CD4-positive, alpha-beta T cell (primary cell): Measurements from ENCODE around the gene STIM2. TPM values are rescaled to one million over a fixed set of nuclear protein-coding genes. Genes with fewer than 3 reads are reported as not detected.

Experiments
- ATAC-seq: fragments of 200-7000 bp; cut with Tn5 transposase; one replicate; pipeline ENCODE4 v1.10.0; 2022; ENCODE audit warnings: mild to moderate bottlenecking; ENCODE audit not compliant: poor library complexity
- CTCF ChIA-PET: fragments of 350-600 bp; sonication (Branson Sonifier 250); formaldehyde crosslinking; loops from one replicate; lab custom pipeline; 2021; ENCODE audit warnings: antibody characterized with exemption, inconsistent platforms; lab: Charles Lee
- POLR2A ChIA-PET: fragments of 350-600 bp; sonication (Branson Sonifier 250); formaldehyde crosslinking; loops from one replicate; lab custom pipeline; 2021; ENCODE audit warnings: antibody characterized with exemption, inconsistent platforms; lab: Charles Lee
- DNase-seq, 14 experiments: peaks; one replicate each; pipeline ENCODE4 v3.0.0-alpha.2; 2013 to 2020; ENCODE audit warnings: mixed read lengths in 2 of 14
- H3K27ac ChIP-seq, 2 donors: one replicate each; pipeline versions ENCODE4 v1.5.1 to v1.7.0; 2013; ENCODE audit warnings: low read length in 2 of 2, low read depth in 1 of 2, mild to moderate bottlenecking in 1 of 2
- H3K27me3 ChIP-seq, 2 experiments: 1 replicate in 1 of 2; 2 replicates in 1 of 2; pipeline versions ENCODE4 v1.6.1 to v1.7.0; 2013; ENCODE audit warnings: low read length in 2 of 2, control low read depth in 1 of 2, mild to moderate bottlenecking in 1 of 2, moderate library complexity in 1 of 2; ENCODE audit not compliant: insufficient read depth in 2 of 2, control insufficient read depth in 1 of 2
- H3K36me3 ChIP-seq: one replicate; pipeline ENCODE4 v1.6.1; 2013; ENCODE audit warnings: low read length, control low read depth; ENCODE audit not compliant: insufficient read depth
- H3K4me1 ChIP-seq: one replicate; pipeline ENCODE4 v1.6.1; 2013; ENCODE audit warnings: low read length, control low read depth; ENCODE audit not compliant: insufficient read depth
- H3K4me3 ChIP-seq: one replicate; pipeline ENCODE4 v1.5.1; 2013; ENCODE audit warnings: mild to moderate bottlenecking, low read length, moderate library complexity
- H3K9me3 ChIP-seq, 2 experiments: 1 replicate in 1 of 2; 2 replicates in 1 of 2; pipeline versions ENCODE4 v1.6.1 to v1.7.0; 2013; ENCODE audit warnings: low read length in 2 of 2, mild to moderate bottlenecking in 2 of 2, control low read depth in 1 of 2, moderate library complexity in 1 of 2; ENCODE audit not compliant: control insufficient read depth in 1 of 2, insufficient read depth in 1 of 2
- H3K27ac Mint-ChIP-seq: one replicate; pipeline ENCODE4 v1.8.0; 2020; ENCODE audit warnings: mixed read lengths
- H3K27me3 Mint-ChIP-seq: one replicate; pipeline ENCODE4 v1.8.0; 2021; ENCODE audit warnings: mixed read lengths
- H3K36me3 Mint-ChIP-seq: one replicate; pipeline ENCODE4 v1.8.0; 2021; ENCODE audit warnings: low read depth, mixed read lengths
- H3K4me1 Mint-ChIP-seq: one replicate; pipeline ENCODE4 v1.8.0; 2021; ENCODE audit warnings: low read depth, mixed read lengths
- H3K4me3 Mint-ChIP-seq: one replicate; pipeline ENCODE4 v1.8.0; 2020; ENCODE audit warnings: mild to moderate bottlenecking, mixed read lengths
- H3K9me3 Mint-ChIP-seq: one replicate; pipeline ENCODE4 v1.8.0; 2020; ENCODE audit warnings: mixed read lengths
- intact Hi-C, 2 experiments: fragments of 100-400 bp; cut with DNase I in 1 of 2; cut with micrococcal nuclease in 1 of 2; formaldehyde crosslinking; loops; one replicate each; pipeline versions ENCODE4 v1.15.1 to v1.9.0; 2023 to 2025; cut with DNase I, micrococcal nuclease
- total RNA-seq, 174 experiments: library from RNA in 2 of 174; stranded (reverse) in 2 of 174; gene quantifications; one replicate each; pipeline ENCODE4 v1.2.3 and lab custom pipeline; 2021 to 2026
- TF ChIP-seq, protein P1 (sequence below): fragments of 200-600 bp; IDR thresholded peaks from one replicate; pipeline ENCODE4 v1.8.0; 2022; ENCODE audit warnings: antibody characterized with exemption, mild to moderate bottlenecking

STIM2 gene
- total RNA-seq, 2 experiments from 2014 or later = 53.7 to 54.9 TPM

DNA sequence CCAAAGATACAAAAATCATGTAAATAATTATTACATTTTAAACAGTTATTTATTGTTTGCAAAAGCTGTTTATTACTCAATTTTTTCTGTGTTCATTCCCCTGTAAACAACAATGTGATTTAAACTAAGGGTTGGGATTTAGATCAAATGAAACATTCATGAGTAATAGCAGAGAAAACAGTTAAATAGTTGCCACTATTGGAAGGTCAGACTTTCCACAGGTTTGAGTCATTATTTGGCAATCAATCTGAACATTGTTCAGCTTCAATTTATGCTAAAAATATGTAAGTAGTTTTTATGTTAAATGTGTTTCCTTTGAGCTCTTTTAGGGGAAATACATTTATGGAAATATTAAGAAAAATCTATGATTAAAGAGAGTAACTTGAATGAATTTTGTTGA lies 144.9 kb downstream of the STIM2 start:
- Histone ChIP-seq H3K36me3 (peaks cover 27% of the 10 kb centered on the region), H3K9me3 (no peaks in the 10 kb centered on the region), H3K27me3 (no peaks in the 10 kb centered on the region), H3K27ac (no peak overlapping the region), H3K4me3 (no peak overlapping the region), H3K4me1 (peaks cover 15% of the 10 kb centered on the region)
- H3K27me3 Mint-ChIP-seq = no peaks in the 10 kb centered on the region
- H3K9me3 Mint-ChIP-seq = no peaks in the 10 kb centered on the region
- ChIA-PET POLR2A (interaction anchor here (0.6 to 3.6 kb wide), 4 partner anchors 142 to 686 kb away, joined by 3 to 21 read pairs (median 4); partner anchors contain the start of gene STIM2), CTCF (interaction anchor here (1.0 to 1.5 kb wide), 3 partner anchors 10 to 145 kb away, joined by 3 to 4 read pairs (median 4); partner anchors contain the start of gene STIM2)
- H3K36me3 Mint-ChIP-seq = peaks cover 49% of the 10 kb centered on the region
- ATAC-seq (no peak), DNase-seq (no peak)
- TF ChIP-seq, protein P1, sequence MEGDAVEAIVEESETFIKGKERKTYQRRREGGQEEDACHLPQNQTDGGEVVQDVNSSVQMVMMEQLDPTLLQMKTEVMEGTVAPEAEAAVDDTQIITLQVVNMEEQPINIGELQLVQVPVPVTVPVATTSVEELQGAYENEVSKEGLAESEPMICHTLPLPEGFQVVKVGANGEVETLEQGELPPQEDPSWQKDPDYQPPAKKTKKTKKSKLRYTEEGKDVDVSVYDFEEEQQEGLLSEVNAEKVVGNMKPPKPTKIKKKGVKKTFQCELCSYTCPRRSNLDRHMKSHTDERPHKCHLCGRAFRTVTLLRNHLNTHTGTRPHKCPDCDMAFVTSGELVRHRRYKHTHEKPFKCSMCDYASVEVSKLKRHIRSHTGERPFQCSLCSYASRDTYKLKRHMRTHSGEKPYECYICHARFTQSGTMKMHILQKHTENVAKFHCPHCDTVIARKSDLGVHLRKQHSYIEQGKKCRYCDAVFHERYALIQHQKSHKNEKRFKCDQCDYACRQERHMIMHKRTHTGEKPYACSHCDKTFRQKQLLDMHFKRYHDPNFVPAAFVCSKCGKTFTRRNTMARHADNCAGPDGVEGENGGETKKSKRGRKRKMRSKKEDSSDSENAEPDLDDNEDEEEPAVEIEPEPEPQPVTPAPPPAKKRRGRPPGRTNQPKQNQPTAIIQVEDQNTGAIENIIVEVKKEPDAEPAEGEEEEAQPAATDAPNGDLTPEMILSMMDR = no peak
- peak overlapping the region; percentile 87 for H3K27ac Mint-ChIP-seq
- intact Hi-C loops = loop anchor here in 1 of 2 experiments (5.0 kb wide), 2 partner anchors 148 to 423 kb away; partner anchors contain the start of gene TBC1D19
- H3K4me1 Mint-ChIP-seq = peaks cover 59% of the 10 kb centered on the region
- no peak overlapping the region for H3K4me3 Mint-ChIP-seq

DNA sequence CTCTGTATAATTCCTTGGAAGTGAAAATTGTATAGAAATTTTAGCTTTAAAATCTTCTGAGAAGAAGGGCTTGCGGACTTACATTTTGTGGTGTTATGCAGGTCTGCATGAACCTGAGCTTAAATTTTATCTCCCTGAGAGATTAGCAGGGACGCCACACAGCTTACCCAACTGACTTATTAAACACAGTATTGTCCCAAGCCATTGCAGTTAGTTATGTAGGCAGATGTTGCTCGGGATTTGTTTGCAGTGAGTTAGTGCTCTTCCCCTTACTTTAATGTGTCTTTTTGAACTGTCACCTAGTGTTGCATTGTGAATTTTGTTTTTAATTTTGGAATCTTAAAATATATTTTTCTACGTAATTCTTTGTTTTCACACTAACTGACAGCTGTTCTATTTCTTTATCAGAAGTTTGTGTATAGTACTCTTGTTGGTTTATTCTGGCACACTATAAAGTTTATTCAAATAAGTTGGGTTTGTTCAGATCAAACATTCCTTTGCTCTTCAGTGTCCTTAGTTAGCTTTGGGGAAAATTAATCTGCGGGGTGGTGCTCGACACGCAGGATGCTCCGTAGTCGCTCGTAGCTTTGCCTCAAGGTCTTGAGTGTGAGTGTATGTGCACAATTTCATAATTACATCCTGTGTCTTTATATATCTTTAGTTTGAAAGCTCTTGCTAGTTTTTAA lies 145.4 kb downstream of the STIM2 start:
- TF ChIP-seq, protein P1 = no peak
- DNase-seq (no peak), ATAC-seq (no peak)
- no peaks in the 10 kb centered on the region for H3K9me3 Mint-ChIP-seq
- H3K27me3 Mint-ChIP-seq = no peaks in the 10 kb centered on the region
- peaks cover 55% of the 10 kb centered on the region for H3K4me1 Mint-ChIP-seq
- no peak overlapping the region for H3K4me3 ChIP-seq
- peaks cover 27% of the 10 kb centered on the region for H3K36me3 ChIP-seq
- H3K36me3 Mint-ChIP-seq = peaks cover 50% of the 10 kb centered on the region
- H3K9me3 ChIP-seq = no peaks in the 10 kb centered on the region
- CTCF ChIA-PET = interaction anchor here (1.0 to 1.5 kb wide), 4 partner anchors 10 to 146 kb away, joined by 3 to 4 read pairs (median 4); partner anchors contain the start of gene STIM2
- no peak overlapping the region for H3K27ac ChIP-seq
- H3K4me1 ChIP-seq = peaks cover 15% of the 10 kb centered on the region
- peak overlapping the region; percentile 71 for H3K27ac Mint-ChIP-seq
- H3K4me3 Mint-ChIP-seq = no peak overlapping the region
- POLR2A ChIA-PET = interaction anchor here (0.7 to 3.6 kb wide), 6 partner anchors 13 to 687 kb away, joined by 3 to 21 read pairs (median 4); partner anchors contain the start of gene STIM2
- no peaks in the 10 kb centered on the region for H3K27me3 ChIP-seq
- intact Hi-C loops = loop anchor here in 1 of 2 experiments (5.0 kb wide), 2 partner anchors 149 to 424 kb away; partner anchors contain the start of gene TBC1D19

DNA sequence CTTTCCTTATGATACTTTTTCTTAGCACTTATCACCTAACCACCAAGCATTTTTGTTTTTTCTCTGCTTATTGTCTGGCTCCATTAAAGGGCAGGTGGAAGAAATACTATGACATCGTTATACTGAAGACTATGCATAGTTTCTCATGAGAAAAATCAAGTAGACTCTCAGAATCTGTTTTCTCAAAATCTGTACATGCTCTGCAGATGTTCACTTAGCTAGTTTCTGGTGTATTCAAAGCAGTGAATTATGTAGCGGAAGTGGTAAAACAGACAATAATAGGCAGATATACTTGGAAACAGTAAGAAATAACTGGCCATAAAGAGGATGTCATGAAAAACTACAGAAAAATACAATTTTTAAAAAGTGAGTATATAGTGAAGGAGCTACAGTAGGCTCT lies 146.0 kb downstream of the STIM2 start:
- Histone ChIP-seq H3K9me3 (no peaks in the 10 kb centered on the region), H3K4me1 (peaks cover 12% of the 10 kb centered on the region), H3K27me3 (no peaks in the 10 kb centered on the region), H3K27ac (no peak overlapping the region), H3K36me3 (peaks cover 28% of the 10 kb centered on the region), H3K4me3 (no peak overlapping the region)
- POLR2A ChIA-PET = interaction anchor here (0.6 to 3.6 kb wide), 6 partner anchors 14 to 687 kb away, joined by 3 to 21 read pairs (median 4); partner anchors contain the start of gene STIM2
- Mint-ChIP-seq H3K4me3 (no peak overlapping the region), H3K27ac (peak overlapping the region; percentile 71), H3K4me1 (peaks cover 49% of the 10 kb centered on the region), H3K36me3 (peaks cover 50% of the 10 kb centered on the region), H3K27me3 (no peaks in the 10 kb centered on the region), H3K9me3 (no peaks in the 10 kb centered on the region)
- CTCF ChIA-PET = interaction anchor here (1.1 to 1.5 kb wide), 2 partner anchors 9 to 90 kb away, joined by 3 read pairs; no protein-coding TSS in a partner anchor
- DNase-seq = no peak
- TF ChIP-seq, protein P1 = no peak
- intact Hi-C loops = loop anchor here in 1 of 2 experiments (5.0 kb wide), 2 partner anchors 149 to 424 kb away; partner anchors contain the start of gene TBC1D19
- no peak for ATAC-seq
